Stimulated activated CD8-positive, alpha-beta memory T cell treated with anti-CD3 and anti-CD28 coated beads, Interleukin-7, amount 100 ng/mL, for 24 hours (primary cell): ENCODE measurements around the gene KIF11.
"Not testable (repeated sequence)": the region's sequence is repeated elsewhere in the genome, so short reads cannot be mapped to it uniquely, and the experiment has no call there.

Experiments used
- DNase-seq: peaks from one replicate; pipeline ENCODE4 v3.0.0-alpha.2; 2020; ENCODE audit warnings: low read depth

The KIF11 gene

DNA sequence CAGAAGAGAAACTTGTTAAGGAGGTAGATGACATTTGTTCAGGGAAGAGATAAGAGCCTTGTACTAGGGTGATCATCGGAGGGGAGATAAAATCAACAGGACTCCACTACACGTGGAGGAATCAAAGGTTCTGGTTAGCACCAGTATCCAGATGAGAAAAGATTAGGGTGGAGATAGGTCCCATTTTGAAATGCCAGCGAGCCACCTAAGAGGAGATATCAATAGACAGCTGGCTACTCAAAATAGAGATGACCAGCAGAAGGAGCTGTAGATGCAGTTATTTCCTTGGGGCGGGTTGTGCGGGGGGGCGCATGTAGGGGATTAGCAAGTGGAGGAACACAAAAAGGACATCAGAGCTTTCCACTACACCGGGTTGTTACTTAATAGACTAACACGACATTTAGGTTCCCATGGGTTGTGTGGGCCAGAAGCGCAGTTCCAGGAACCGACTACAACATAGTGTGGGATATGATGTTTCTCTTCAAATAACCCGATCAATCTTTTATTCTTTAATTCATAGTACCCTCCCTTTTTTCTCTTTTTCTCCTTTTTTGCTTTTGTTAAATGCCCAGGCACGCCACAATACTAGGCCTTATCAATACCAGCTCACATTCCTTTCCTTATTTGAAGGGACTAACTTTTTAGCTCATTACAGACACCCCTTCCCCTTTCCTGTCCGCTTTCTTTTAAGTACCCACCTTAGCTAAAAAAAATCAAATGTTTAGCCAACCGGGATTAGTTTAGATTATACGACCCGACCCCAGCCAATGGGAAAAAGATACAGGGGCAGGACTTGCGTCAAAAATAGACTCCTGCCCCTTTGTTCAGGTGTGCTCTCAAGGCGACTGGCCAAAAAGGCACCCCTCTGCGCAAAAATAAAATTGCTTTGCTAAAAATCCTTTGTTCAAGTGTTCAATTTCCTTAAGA, 2.0 kb upstream of the KIF11 start:
- no peak for DNase-seq

DNA sequence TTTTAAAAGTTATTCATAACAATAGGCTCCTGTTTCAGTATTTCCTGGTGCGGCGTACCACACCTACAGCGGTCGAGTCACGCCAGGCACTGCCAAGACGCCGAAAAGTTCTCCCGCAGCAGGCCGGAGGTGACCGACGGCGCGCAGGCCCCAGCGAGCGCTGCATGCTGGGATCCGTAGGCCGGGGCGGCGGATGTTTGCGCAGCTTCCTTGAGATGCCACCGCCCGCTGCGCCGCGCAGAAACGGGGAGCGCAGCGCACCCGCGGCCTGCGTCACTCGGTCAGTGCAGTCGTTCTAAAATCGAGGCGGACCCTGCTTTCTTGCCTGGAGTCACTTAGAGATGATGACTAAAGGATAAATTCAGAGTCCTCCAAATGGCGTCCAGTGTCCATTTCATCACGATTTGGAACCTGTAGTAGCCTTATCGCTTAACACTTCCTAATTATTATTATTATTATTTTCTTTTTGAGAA, 1.3 kb upstream of the KIF11 start:
- DNase-seq = peak; percentile 70

GRCh38 chr10:92593619-92594588, 974 bp downstream of the KIF11 start:
- DNase-seq = no peak

- no peak for DNase-seq
Observed at GRCh38 chr10:92595505-92595904, 2.6 kb downstream of the KIF11 start.

- no peak for DNase-seq
Observed at GRCh38 chr10:92598321-92598720, 5.4 kb downstream of the KIF11 start.

DNA sequence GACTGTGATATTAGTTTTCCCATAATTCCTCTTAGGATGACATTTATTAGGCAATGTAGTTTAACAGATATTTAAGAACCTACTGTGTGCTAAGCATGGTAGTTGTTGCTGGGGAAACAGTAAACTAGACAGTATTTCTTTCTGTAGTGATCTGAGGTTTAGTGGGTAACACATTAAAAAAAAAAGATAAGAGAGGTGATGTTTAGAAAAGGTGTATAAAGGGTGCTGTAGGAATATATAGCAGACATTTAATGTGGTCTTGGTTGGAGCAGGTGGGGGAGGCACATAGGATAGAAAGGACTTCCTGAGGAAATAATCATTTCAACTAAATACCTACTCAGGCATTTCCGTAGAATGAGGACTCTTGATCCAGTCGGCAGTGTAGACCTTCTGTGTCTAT, 11.9 kb downstream of the KIF11 start:
- no peak for DNase-seq

- DNase-seq = no peak
Observed at GRCh38 chr10:92615515-92615914, 22.6 kb downstream of the KIF11 start.

DNA sequence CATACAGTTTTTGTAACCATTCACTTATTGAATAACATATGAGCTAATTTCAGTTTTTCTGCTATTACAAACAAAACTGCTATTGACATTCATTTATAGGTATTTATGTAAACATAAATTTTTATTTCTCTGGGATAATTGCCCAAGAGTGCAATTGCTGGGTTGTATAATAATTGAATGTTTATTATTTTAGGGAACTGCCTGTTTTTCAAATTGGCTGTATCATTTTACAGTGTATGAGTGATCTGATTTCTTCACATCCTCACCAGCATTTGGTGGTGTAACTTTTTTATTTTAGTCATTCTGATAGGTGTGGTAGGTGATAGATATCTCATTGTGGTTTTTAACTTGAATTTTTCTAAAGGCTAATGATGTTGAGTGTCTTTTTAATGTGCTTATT, 26.4 kb downstream of the KIF11 start:
- no peak for DNase-seq

GRCh38 chr10:92627845-92628480, 35.0 kb downstream of the KIF11 start:
- DNase-seq = no peak

DNA sequence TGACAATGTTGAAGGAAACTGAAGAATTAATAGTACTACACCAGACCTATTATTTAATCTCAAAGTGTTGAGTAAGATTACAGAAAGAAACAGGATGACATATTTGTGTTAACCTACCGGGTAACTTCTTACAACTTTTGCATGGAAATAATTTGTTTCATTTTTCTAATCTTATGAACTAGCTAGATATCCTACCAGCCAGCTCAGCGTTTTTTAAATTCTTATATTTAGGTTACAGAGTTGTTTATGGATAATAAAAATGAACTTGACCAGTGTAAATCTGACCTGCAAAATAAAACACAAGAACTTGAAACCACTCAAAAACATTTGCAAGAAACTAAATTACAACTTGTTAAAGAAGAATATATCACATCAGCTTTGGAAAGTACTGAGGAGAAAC, 37.0 kb downstream of the KIF11 start:
- no peak for DNase-seq

GRCh38 chr10:92638037-92638436, 45.1 kb downstream of the KIF11 start:
- no peak for DNase-seq

DNA sequence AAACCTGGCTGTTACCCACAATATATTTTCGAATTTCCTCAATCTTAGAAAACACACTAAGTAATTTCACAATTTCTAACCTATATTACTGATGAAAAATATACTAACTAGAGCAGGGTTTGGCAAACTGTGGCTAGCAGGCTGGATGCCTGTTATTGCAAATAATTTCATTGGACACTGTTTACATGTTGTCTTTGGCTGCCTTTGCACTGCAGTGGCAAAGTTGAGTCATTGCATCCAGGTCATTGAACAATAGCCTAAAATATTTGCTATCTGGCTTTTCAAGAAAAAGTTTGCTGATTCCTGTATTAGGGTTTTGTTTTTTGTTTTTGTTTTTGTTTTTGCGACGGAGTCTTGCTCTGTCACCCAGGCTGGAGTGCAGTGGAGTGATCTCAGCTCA, 47.2 kb downstream of the KIF11 start:
- DNase-seq = no peak

DNA sequence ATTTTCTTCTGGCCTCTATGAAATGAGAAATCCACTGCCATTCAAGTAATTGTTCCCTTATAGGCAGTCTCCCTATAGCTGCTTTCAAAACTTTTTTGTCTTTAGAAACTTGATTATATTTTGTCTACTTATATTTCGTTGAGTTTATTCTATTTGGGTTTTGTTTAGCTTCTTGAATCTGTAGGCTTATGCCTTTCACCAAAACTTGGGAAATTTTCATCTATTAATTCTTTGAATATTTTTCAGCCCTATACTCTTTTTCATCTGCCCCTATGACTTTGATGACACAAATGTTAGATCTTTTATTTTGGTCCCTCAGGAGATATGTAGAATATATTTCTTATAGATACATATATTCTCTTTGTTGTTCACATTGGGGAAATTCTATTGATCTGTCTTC, 48.6 kb downstream of the KIF11 start:
- DNase-seq = no peak

GRCh38 chr10:92644921-92645320, 52.0 kb downstream of the KIF11 start:
- DNase-seq = no peak

DNA sequence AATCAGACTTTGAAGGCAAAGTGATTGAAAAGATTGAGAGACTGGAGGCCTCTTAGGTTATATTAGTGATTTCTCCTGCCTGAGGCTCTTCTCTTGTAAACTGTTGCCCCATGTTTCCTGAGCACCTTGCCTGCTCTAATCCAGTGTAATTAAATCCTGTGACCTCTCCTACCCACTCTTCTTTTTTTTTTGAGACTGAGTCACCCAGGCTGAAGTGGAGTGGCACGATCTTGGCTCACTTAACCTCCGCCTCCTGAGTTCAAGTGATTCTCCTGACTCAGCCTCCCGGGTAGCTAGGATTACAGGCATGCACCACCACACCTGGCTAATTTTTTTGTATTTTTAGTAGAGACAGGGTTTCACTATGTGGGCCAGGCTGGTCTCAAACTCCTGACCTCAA, 57.9 kb downstream of the KIF11 start:
- not testable (repeated sequence) for DNase-seq

- no peak for DNase-seq
Observed at GRCh38 chr10:92655426-92655825, 62.5 kb downstream of the KIF11 start.

DNA sequence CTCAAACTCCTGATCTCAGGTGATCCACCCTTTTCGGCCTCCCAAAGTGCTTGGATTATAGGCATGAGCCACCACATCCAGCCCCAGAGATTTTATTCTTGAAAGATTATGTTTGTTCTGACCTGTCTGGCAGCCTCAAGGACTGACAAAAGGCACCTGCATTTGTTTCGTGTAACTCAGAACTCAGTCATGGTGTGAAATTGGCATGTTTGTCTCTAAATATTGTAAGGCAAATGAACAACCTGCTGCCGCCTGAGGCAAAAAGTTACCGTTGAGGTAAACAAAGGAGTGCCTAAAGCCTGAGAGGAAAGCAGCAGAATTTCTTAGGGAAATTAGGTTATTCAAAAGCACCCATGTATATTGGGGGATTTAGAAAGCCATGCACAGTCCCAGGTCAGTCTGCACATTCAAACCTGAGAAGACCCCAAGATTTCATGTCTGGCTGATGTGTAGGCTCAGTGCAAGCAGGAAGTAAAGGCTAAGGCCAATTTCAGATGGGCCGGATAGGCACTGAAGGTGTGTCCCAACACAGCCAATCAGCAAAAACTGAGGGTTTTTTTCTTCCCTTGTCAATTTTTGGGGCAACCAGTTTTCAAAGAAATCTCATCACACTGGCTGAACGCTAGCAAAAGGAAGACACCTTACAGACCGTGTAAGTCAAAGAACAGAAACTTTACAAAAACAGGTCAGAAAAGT, 63.5 kb downstream of the KIF11 start:
- no peak for DNase-seq

- no peak for DNase-seq
Observed at GRCh38 chr10:92657024-92657423, 64.1 kb downstream of the KIF11 start.

- DNase-seq = no peak
Observed at GRCh38 chr10:92662848-92663247, 69.9 kb downstream of the KIF11 start.

- DNase-seq = no peak
Observed at GRCh38 chr10:92664322-92664721, 71.4 kb downstream of the KIF11 start.

DNA sequence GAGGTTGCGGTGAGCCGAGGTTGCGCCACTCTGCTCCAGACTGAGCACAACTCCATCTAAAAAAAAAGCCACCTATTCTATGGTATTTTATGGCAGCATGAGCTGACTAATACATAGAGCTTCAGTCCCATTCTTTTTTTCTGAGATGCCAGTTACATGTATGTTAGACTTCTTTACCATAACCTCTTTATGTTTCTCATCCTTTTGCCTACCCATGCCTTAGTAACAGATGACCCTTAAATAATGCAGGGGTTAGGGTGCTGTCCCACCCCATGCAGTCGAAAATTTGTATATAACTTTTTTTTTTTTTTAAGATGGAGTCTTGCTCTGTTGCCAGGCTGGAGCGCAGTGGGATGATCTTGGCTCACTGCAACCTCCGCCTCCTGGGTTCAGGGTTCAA, 74.1 kb downstream of the KIF11 start:
- no peak for DNase-seq

GRCh38 chr10:92677708-92678107, 84.8 kb downstream of the KIF11 start:
- no peak for DNase-seq
